NCI-H2029 treated with DMSO at 0.1 percent for 48 hours (cell line): ENCODE measurements around the gene CRTAP.
"Not testable (repeated sequence)": the region's sequence is repeated elsewhere in the genome, so short reads cannot be mapped to it uniquely, and the experiment has no call there.

ENCODE experiments used
- DNase-seq: peaks from one replicate; lab custom pipeline; 2025; lab: John Stamatoyannopoulos, UW

CRTAP gene

GRCh38 chr3:33174711-33175414 is 61.0 kb downstream of the CRTAP start:
- no peak for DNase-seq

GRCh38 chr3:33179132-33179531 is 65.3 kb downstream of the CRTAP start:
- no peak for DNase-seq

GRCh38 chr3:33181229-33181628 is 67.4 kb downstream of the CRTAP start:
- no peak for DNase-seq

- not testable (repeated sequence) for DNase-seq
These were observed 67.8 kb downstream of the CRTAP start for GRCh38 chr3:33181641-33182040.

GRCh38 chr3:33184863-33185262 is 71.0 kb downstream of the CRTAP start:
- DNase-seq, result no peak

- DNase-seq, result no peak
These were observed 72.9 kb downstream of the CRTAP start for GRCh38 chr3:33186524-33187367.

- DNase-seq, result no peak
These were observed 73.5 kb downstream of the CRTAP start for GRCh38 chr3:33187368-33187634.

- no peak for DNase-seq
These were observed 80.5 kb downstream of the CRTAP start for GRCh38 chr3:33194303-33194702.

- DNase-seq, result no peak
These were observed 82.7 kb downstream of the CRTAP start for GRCh38 chr3:33196538-33196937.
